K562 (cell line): ENCODE data around the gene FA2H. TPM values are rescaled to one million over a fixed set of nuclear protein-coding genes. Genes with fewer than 3 reads are reported as not detected.
A peak's percentile ranks its signal among the peaks of the same experiment; 100 is the strongest.

ENCODE experiments used
- ATAC-seq: fragments of 200-7000 bp; cut with Tn5 transposase; 3 replicates; pipeline ENCODE4 v1.9.1; 2020; ENCODE audit warnings: moderate library complexity
- BruUV-seq: library from RNA; stranded (reverse); fragments of 400-500 nt; replicated peaks from 2 replicates; lab custom pipeline; 2021; lab: Mats Ljungman, UMichigan
- CTCF ChIA-PET: fragments of 300-600 bp; formaldehyde crosslinking; extraction: SDS; loops from one replicate; lab custom pipeline; 2021; ENCODE audit warnings: low intra/inter-chr PET ratio; lab: Yijun Ruan, JAX
- POLR2A ChIA-PET: fragments of 300-600, 350-650 bp; sonication (Branson Sonifier 250); formaldehyde crosslinking; extraction: SDS; loops from one replicate; lab custom pipeline; 2021; ENCODE audit warnings: antibody characterized with exemption, inconsistent platforms; lab: Yijun Ruan, JAX
- DNase-seq, 4 experiments: peaks; one replicate each; pipeline versions ENCODE4 v3.0.0 to v3.0.0-alpha.2; 2011 to 2018; ENCODE audit warnings: low spot score in 3 of 4, mixed read lengths in 3 of 4; ENCODE audit errors: extremely low read depth in 1 of 4
- FAIRE-seq: peaks from 2 replicates; lab custom pipeline; 2011; peaks lifted over from hg19 to GRCh38; lab: Jason Lieb, UNC
- H2AFZ ChIP-seq: 2 replicates; pipeline ENCODE4 v1.6.0; 2011; ENCODE audit warnings: low read depth, low read length, control low read depth, inconsistent platforms
- H3K27ac ChIP-seq: fragments of 200-600 bp; 3 replicates; pipeline ENCODE4 v1.8.0; 2011; ENCODE audit warnings: low read depth, mild to moderate bottlenecking, control low read depth, inconsistent platforms, low read length, moderate library complexity, mixed read lengths; ENCODE audit errors: extremely low read depth
- H3K27me3 ChIP-seq, 2 experiments: fragments of 300-600 bp in 1 of 2; 2 replicates in 1 of 2; 3 replicates in 1 of 2; pipeline versions ENCODE4 v1.6.0 to v1.8.0; 2011; ENCODE audit warnings: inconsistent platforms in 2 of 2, low read length in 2 of 2, mild to moderate bottlenecking in 1 of 2, mixed read lengths in 1 of 2, moderate library complexity in 1 of 2; ENCODE audit not compliant: control insufficient read depth in 2 of 2, insufficient read depth in 2 of 2
- H3K36me3 ChIP-seq: fragments of 300-600 bp; 3 replicates; pipeline ENCODE4 v1.8.0; 2011; ENCODE audit warnings: mild to moderate bottlenecking, low read length, inconsistent platforms; ENCODE audit not compliant: control insufficient read depth, insufficient read depth
- H3K4me1 ChIP-seq, 2 experiments: fragments of 200-600 bp in 1 of 2; replicated peaks in 1 of 2; 2 replicates in 1 of 2; 3 replicates in 1 of 2; pipeline versions ENCODE4 v1.5.1 to v1.8.0; 2011; ENCODE audit warnings: inconsistent platforms in 2 of 2, low read length in 2 of 2, mild to moderate bottlenecking in 1 of 2, mixed read lengths in 1 of 2, moderate library complexity in 1 of 2; ENCODE audit not compliant: control insufficient read depth in 2 of 2, insufficient read depth in 2 of 2
- H3K4me2 ChIP-seq: 2 replicates; pipeline ENCODE4 v1.6.1; 2011; ENCODE audit warnings: low read length, control low read depth, inconsistent platforms, mixed read lengths; ENCODE audit not compliant: insufficient read depth
- H3K4me3 ChIP-seq: fragments of 200-600 bp; sonication (generic), shearing (Covaris generic); 2 replicates; pipeline ENCODE4 v1.5.1; 2016; ENCODE audit warnings: control low read depth, inconsistent platforms
- H3K79me2 ChIP-seq: fragments of 200-600 bp; 3 replicates; pipeline ENCODE4 v1.8.0; 2011; ENCODE audit warnings: low read length, inconsistent platforms; ENCODE audit not compliant: control insufficient read depth, insufficient read depth
- H3K9ac ChIP-seq, 2 experiments: 2 replicates each; pipeline versions ENCODE4 v1.6.0 to v1.6.1; 2011; ENCODE audit warnings: low read depth in 2 of 2, low read length in 2 of 2, control low read depth in 1 of 2, inconsistent platforms in 1 of 2, mild to moderate bottlenecking in 1 of 2, mixed read lengths in 1 of 2; ENCODE audit not compliant: insufficient read depth in 1 of 2
- H3K9me1 ChIP-seq: one replicate; pipeline ENCODE4 v1.6.0; 2011; ENCODE audit warnings: inconsistent platforms, mild to moderate bottlenecking, low read length, moderate library complexity; ENCODE audit not compliant: control insufficient read depth, insufficient read depth
- H3K9me3 ChIP-seq: replicated peaks from 2 replicates; pipeline ENCODE4 v1.5.1; 2011; ENCODE audit warnings: low read depth, low read length, inconsistent platforms; ENCODE audit not compliant: control insufficient read depth, insufficient read depth
- H4K20me1 ChIP-seq: replicated peaks from 2 replicates; pipeline ENCODE4 v1.6.1; 2011; ENCODE audit warnings: low read length, inconsistent platforms, mixed read lengths; ENCODE audit not compliant: control insufficient read depth, insufficient read depth
- DACH1 ChIP-seq: fragments of 450-650 bp; IDR thresholded peaks from 2 replicates; pipeline ENCODE4 v1.6.1; 2018; ENCODE audit not compliant: partially characterized antibody
- RBM14 ChIP-seq: fragments of 200-400 bp; formaldehyde crosslinking; IDR thresholded peaks from 2 replicates; pipeline ENCODE4 v1.6.1; 2018; ENCODE audit warnings: low read depth, mild to moderate bottlenecking, low read length, moderate library complexity, borderline replicate concordance; ENCODE audit not compliant: insufficient read depth
- XRCC5 ChIP-seq: fragments of 200-400 bp; formaldehyde crosslinking; IDR thresholded peaks from 2 replicates; pipeline ENCODE4 v1.6.1; 2017; ENCODE audit warnings: low read depth, mild to moderate bottlenecking, low read length
- ZNF121 ChIP-seq: sonication (generic); formaldehyde crosslinking; conservative IDR thresholded peaks from 2 replicates; pipeline ENCODE4 v1.8.0; 2022; ENCODE audit warnings: missing genetic modification reagents
- ZNF384 ChIP-seq: IDR thresholded peaks from 2 replicates; pipeline ENCODE4 v1.6.1; 2012; ENCODE audit warnings: low read depth, low read length, improper control_type of control experiment
- WGBS: fragments of 100-300 bp; shearing (Covaris generic); methylation state at CpG from one replicate; pipeline ENCODE4 v1.1.6; 2016; ENCODE audit warnings: low coverage, mixed read lengths; ENCODE audit not compliant: insufficient coverage; ENCODE audit errors: missing lambda C conversion rate; 5-methylcytosine and 5-hydroxymethylcytosine counted together
- in situ Hi-C: fragments of 300-500 bp; cut with MboI; formaldehyde crosslinking; loops from 4 replicates; pipeline ENCODE4 v1.15.0; 2018; ENCODE audit warnings: inconsistent platforms, mixed read lengths
- intact Hi-C: fragments of 100-400 bp; cut with micrococcal nuclease; formaldehyde crosslinking; loops from 2 replicates; pipeline ENCODE4 v1.14.2; 2022
- polyA plus RNA-seq, 8 experiments: library from polyadenylated mRNA; depleted of rRNA in 4 of 8; stranded (reverse) in 5 of 8; unstranded in 3 of 8; fragments of >200 nt; fragmentation: Nextera tagmentation in 2 of 8; fragmentation: Illumina TruSeq in 1 of 8; extraction: Ambion mirVana in 2 of 8; extraction: Trizol in 1 of 8; gene quantifications; 2 replicates each; pipeline versions ENCODE4 v1.2.1 to v1.2.3, GENCODE V29; 2011 to 2014; ENCODE audit warnings: inconsistent platforms in 1 of 8, missing spikeins in 1 of 8
- total RNA-seq, 7 experiments: library from RNA; depleted of rRNA in 6 of 7; stranded (reverse); fragments of >200 nt in 6 of 7; fragmentation: Illumina TruSeq in 2 of 7; extraction: Trizol in 2 of 7; gene quantifications; 2 replicates each; pipeline versions ENCODE4 v1.2.1 to v1.2.3, GENCODE V29; 2011 to 2021; ENCODE audit warnings: low replicate concordance in 1 of 7
- TF ChIP-seq, protein P1 (sequence below), 2 experiments: fragments of 450-650 bp in 1 of 2; IDR thresholded peaks; 2 replicates each; pipeline ENCODE4 v1.6.1; 2011 to 2017; ENCODE audit warnings: low read depth in 2 of 2, antibody characterized with exemption in 1 of 2, borderline replicate concordance in 1 of 2, low read length in 1 of 2, mild to moderate bottlenecking in 1 of 2, mixed read lengths in 1 of 2; ENCODE audit not compliant: control insufficient read depth in 1 of 2

The FA2H gene
- total and polyA plus RNA-seq, 9 of the 15 experiments (the other 6 are each of a cell fraction or from before 2014, with no cell fraction given) = not detected

GRCh38 chr16:74771656-74772315 lies 2.8 kb downstream of the FA2H start:
- CTCF ChIA-PET = no interaction called here
- Histone ChIP-seq H3K9me1 (no peaks in the 10 kb centered on the region), H3K36me3 (no peaks in the 10 kb centered on the region), H3K9me3 (no peaks in the 10 kb centered on the region), H3K4me1 (peaks cover 0 to 12% of the 10 kb centered on the region in 2 experiments; a peak in 4 of 5 replicates), H3K79me2 (no peaks in the 10 kb centered on the region), H3K9ac (no peak overlapping the region), H3K4me2 (no peak overlapping the region), H3K27ac (no peak overlapping the region), H2AFZ (no peak overlapping the region), H3K27me3 (peaks cover 37 to 71% of the 10 kb centered on the region in 2 experiments), H3K4me3 (no peak overlapping the region), H4K20me1 (peaks cover 10% of the 10 kb centered on the region; the same call in 1 of the 2 replicates)
- intact Hi-C loops (no loop called here), in situ Hi-C loops (no loop called here)
- WGBS = 1% methylated on average over 8 of the region's 11 CpGs
- BruUV-seq = no TSS peak
- FAIRE-seq (no peak), ATAC-seq (no peak), DNase-seq (no peak)
- TF ChIP-seq, protein P1, sequence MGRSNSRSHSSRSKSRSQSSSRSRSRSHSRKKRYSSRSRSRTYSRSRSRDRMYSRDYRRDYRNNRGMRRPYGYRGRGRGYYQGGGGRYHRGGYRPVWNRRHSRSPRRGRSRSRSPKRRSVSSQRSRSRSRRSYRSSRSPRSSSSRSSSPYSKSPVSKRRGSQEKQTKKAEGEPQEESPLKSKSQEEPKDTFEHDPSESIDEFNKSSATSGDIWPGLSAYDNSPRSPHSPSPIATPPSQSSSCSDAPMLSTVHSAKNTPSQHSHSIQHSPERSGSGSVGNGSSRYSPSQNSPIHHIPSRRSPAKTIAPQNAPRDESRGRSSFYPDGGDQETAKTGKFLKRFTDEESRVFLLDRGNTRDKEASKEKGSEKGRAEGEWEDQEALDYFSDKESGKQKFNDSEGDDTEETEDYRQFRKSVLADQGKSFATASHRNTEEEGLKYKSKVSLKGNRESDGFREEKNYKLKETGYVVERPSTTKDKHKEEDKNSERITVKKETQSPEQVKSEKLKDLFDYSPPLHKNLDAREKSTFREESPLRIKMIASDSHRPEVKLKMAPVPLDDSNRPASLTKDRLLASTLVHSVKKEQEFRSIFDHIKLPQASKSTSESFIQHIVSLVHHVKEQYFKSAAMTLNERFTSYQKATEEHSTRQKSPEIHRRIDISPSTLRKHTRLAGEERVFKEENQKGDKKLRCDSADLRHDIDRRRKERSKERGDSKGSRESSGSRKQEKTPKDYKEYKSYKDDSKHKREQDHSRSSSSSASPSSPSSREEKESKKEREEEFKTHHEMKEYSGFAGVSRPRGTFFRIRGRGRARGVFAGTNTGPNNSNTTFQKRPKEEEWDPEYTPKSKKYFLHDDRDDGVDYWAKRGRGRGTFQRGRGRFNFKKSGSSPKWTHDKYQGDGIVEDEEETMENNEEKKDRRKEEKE (IDR thresholded peaks at IDR 0.05; ENCODE audit: borderline replicate concordance in 1 of 2, control insufficient read depth in 1 of 2, low read depth in 2 of 2, low read length in 1 of 2) = no peak
- TF ChIP-seq ZNF121 (peak; percentile 45), ZNF384 (0 out of 2 replicates have a peak, but pooled peaks have one; percentile 25), DACH1 (no peak), RBM14 (no peak), XRCC5 (no peak)
- POLR2A ChIA-PET = no interaction called here
